GM21717 (cell line): ENCODE data around the gene PAIP2.
A peak's percentile ranks its signal among the peaks of the same experiment; 100 is the strongest.
"Not testable (repeated sequence)": the region's sequence is repeated elsewhere in the genome, so short reads cannot be mapped to it uniquely, and the experiment has no call there.

Source experiments
- ATAC-seq: cut with Tn5 transposase; IDR thresholded peaks from one replicate; pipeline ENCODE4 v1.9.1; 2021; ENCODE audit warnings: mild to moderate bottlenecking, moderate library complexity; ENCODE audit not compliant: unreplicated experiment

PAIP2 gene

GRCh38 chr5:139341689-139342422 is at the start of gene PAIP2:
Gene PAIP2 (plus strand): TSS chr5:139341854. CDS start chr5:139363785, 21,931 bp downstream.
- peak; percentile 90 for ATAC-seq

DNA sequence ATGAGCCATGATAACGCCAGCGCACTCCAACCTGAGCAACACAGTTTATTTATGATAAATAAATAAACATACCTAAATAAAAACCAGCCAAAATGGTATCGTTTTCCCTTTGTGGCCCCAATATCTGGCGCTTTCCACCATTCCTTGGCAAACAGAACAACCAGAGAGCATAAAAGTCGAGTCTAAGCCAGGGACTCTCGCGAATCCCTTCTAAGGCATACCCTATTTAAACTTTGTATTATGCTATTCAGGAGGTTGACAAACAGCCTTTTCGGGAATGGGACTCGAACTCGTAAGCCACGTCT is 48.5 kb upstream of the PAIP2 start:
- ATAC-seq: no peak

DNA sequence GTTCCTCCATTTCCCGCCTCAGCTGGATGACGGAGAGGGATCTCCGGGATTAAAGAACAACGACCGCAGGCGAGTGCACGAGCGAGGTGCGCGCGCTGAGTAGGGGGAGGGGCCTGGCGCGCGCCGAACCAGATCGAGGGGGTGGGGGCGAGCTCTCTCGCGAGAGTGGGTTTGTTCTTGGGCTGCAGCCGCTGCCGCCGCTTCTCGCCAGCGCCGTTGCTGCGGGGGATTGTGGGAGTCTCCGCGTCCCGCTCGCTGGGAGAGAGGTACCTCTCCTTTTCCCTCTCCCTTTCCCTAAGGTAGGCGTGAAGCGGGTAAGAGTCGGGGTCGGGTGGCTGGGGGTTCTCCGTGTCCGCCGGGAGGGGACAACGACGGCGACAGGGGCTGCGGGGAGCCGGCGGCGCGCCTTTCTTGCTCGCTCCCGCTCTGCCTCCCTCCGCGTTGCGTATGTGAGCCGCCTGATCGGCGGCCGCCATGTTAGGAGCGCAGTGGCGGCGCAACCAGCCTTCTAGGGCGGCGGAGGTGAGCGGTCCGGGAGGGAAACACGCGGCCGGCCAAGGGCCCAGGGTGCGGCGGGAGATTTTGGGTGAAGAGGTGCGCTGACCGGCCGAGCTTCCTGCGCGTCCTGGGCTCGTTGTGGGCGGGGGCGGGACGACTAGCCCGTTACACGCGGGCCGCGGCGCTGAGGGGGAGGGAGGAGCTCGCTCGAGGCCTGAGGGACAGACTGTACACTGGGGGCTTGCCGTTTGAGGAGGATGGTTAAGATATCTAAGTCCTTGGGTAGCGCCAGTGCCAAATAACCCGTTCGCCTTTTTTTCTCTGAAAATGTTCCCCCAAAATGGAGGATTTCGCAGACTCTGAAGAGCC is 47.9 kb upstream of the PAIP2 start, which contains the start of gene MATR3:
MATR3 (plus strand) TSS at position 234 of the 867 bp plus-strand sequence. CDS start 13,676 bp downstream, outside the sequence.
- peak; percentile 68 for ATAC-seq

DNA sequence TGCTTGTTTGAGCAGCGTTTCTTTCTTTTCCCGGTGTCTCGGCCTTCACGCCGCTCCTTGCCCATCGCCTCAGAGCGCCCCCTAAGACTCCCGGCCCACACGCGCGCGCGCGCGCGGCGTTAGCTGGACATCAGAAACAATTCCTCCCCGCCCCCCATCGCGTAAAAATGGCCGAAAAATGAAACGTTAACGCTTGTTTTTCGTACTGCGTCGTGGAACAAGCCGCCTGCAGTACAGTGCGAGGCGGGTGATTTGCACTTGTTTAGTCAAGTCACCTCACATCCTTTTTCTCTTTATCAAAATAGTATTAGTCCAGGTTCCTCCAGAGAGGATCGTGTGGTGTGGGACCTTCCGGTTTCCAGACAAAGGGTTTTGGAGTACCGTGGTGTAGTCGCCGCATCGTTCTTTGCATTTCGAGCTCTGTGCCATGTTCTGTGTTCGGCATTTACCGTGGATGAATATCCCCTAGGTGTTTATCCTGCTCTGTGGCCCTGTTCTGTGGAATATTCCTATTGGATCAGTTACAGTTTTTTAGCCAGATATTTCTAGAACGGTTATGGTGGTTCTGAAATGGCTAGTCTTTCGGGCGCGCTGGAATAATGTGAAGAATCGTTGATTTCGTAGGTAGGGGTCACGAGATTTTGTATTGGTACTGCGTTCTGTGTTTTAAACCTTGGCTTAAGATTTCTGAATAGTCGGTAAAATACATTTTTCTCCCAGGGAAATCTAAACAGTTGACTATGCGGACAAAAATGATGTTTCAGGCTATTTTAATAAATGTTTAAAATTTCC is 47.1 kb upstream of the PAIP2 start:
- peak; percentile 32 for ATAC-seq

- ATAC-seq: no peak
These were observed 46.2 kb upstream of the PAIP2 start for GRCh38 chr5:139295346-139296057.

DNA sequence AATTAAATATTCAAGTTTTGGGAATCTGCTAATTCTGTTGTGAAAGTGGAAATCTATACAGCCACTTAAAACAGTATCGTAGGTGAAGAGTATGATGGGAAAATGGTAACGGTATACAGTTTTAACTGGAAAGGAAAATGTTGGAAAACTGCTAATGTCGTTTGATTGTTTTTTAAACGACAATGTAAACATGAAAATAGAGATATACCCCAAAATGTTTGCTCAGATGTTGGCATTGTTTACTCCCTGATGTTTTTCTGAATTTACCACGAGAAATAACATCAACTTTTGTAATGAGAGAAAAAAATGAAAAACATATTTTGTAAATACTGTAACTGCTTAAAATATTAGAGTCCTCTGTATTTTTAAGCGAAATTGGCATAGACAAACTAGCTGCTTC is 45.5 kb upstream of the PAIP2 start:
- ATAC-seq: no peak

- no peak for ATAC-seq
These were observed 44.8 kb upstream of the PAIP2 start for GRCh38 chr5:139296862-139297326.

- no peak for ATAC-seq
These were observed 44.1 kb upstream of the PAIP2 start for GRCh38 chr5:139297439-139298133.

DNA sequence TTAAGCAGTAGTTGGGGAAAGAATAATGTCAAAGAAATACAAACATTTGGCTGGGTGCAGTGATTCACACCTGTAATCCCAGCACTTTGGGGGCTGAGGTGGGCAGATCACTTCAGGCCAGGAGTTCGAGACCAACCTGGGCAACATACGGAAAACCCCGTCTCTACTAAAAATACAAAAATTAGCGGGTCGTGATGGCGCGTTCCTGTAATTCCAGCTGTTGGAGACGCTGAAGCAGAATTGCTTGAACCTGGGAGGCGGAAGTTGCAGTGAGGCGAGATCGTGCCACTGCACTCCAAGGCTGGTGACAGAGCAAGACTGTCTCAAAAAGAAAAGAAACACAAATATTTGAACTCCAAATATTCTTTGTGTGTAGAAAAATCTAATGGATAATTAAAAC is 43.4 kb upstream of the PAIP2 start:
- no peak for ATAC-seq

GRCh38 chr5:139299486-139299885 is 42.2 kb upstream of the PAIP2 start:
- ATAC-seq: no peak

DNA sequence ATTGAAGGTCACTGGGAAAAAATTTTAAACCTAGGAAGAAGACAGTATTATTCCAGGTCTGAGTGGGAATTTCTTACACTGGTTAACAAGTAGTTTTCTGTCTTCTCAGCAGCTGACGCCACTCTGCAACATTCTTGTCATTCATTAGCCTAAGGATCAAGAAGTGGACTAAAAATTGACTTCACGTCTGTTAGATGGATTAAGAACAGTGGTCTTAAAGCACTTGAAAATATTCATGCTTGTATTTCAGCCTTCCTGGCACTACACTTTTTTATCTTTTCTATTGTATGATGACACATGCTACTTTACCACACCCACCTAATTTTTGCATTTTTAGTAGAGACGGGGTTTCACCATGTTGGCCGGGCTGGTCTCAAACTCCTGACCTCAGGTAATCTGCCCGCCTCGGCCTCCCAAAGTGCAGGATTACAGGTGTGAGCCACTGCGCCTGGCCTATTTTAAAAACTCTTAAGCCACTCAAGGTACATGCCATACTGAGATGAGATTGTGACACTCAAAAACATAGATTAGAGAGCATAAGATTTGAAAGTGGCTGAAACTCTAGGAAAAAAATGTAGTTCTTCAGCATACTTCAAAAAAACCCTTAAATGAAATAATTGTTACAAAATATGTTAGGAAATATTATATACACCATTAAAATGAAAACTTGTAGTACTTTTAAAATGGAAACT is 39.7 kb upstream of the PAIP2 start:
- ATAC-seq: no peak

GRCh38 chr5:139304391-139305324 is 37.0 kb upstream of the PAIP2 start:
- no peak for ATAC-seq

DNA sequence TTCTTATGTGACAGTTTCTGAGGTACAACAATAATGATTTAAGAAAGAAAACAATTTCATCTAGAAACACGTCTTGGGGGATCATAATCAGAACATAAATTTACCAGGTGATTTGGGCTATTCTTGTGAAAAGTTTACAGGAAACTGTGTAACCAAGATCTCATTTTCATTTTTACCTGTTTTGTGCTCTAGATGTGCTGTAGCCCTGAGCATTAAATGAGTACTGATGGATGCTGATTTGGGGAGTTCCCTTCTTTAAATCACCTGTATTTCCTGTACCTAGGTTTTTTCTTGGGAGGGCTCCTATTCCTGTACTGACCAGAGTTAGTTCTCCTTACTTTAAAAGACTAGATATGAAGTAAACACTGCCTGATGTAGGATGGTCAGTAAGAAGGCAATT is 35.5 kb upstream of the PAIP2 start:
- ATAC-seq: no peak

DNA sequence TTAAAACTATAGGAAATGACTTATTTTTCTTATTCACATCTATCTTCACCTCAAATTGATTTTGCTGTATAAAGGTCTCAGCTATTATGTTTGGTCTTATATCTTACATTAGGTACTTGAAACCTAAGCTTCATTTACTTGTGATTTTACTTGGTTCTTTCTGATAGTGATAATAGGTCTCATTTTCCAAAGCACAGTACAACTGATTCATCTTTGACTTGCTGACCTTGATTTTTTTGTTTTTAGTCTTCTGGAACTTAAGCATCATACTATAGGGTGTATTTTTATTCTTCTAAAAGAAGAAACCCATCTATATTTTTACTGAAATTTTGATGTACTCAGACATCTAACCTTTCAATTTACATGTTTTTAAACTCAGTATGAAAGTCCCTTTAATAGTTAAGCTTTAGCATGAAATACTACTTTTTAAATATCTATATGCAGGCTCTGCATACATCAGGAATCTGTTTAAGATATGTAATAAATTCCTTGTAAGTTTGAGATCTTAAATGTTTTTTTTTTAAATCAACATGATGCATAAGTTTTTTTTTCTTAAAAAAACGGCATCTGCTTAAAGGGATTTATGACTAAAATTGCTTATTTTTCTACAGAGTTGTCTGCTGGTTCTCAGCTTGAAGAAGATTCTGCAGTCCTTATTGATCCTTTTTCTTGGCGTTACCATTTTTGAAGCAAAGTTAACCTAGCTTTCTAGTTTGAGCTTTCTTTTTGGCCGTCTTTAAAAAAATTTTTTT is 34.9 kb upstream of the PAIP2 start:
- ATAC-seq: no peak

GRCh38 chr5:139308797-139309196 is 32.9 kb upstream of the PAIP2 start:
- ATAC-seq: no peak

DNA sequence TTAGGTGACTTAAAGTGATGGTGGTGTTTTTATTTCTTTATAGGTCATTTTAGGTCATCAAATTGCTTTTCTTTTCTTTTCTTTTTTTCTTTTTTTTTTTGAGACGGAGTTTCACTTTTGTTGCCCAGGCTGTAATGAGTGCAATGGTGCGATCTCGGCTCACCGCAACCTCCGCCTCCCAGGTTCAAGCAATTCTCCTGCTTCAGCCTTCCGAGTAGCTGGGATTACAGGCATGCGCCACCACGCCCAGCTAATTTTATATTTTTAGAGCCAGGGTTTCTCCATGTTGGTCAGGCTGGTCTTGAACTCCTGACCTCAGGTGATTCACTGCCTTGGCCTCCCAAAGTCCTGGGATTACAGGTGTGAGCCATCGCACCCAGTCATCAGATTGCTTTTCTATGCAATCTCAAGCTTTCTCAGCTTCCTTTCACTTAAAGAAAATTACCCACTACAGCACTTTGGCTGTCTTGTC is 30.9 kb upstream of the PAIP2 start:
- not testable (repeated sequence) for ATAC-seq

- no peak for ATAC-seq
These were observed 29.6 kb upstream of the PAIP2 start for GRCh38 chr5:139312075-139312474.
